GM06990 (cell line): ENCODE results near the gene MEP1A.
"Not testable (repeated sequence)": the region's sequence is repeated elsewhere in the genome, so short reads cannot be mapped to it uniquely, and the experiment has no call there.

ENCODE experiments used
- DNase-seq: peaks from one replicate; pipeline ENCODE4 v3.0.0-alpha.2; 2011; ENCODE audit not compliant: insufficient read length; ENCODE audit errors: extremely low read depth
- H3K27me3 ChIP-seq: replicated peaks from 2 replicates; pipeline ENCODE4 v1.6.0; 2011; ENCODE audit warnings: low read length; ENCODE audit not compliant: control insufficient read depth, insufficient read depth
- H3K36me3 ChIP-seq: 2 replicates; pipeline ENCODE4 v1.5.1; 2011; ENCODE audit warnings: low read length; ENCODE audit not compliant: control insufficient read depth, insufficient read depth
- H3K4me3 ChIP-seq: replicated peaks from 2 replicates; pipeline ENCODE4 v1.5.1; 2011; ENCODE audit warnings: low read depth, mild to moderate bottlenecking, control low read depth, low read length
- CTCF ChIP-seq: IDR thresholded peaks from 2 replicates; pipeline ENCODE4 v1.5.1; 2011; ENCODE audit warnings: low read length, control low read depth, mild to moderate bottlenecking, inconsistent platforms; ENCODE audit not compliant: insufficient read depth, poor library complexity, severe bottlenecking

The MEP1A gene

GRCh38 chr6:46757214-46757596 lies 36.0 kb upstream of the MEP1A start:
- DNase-seq, result no peak
- H3K36me3 ChIP-seq, result no peaks in the 10 kb centered on the region
- TF ChIP-seq CTCF, result no peak
- H3K4me3 ChIP-seq, result no peak overlapping the region
- peaks cover 1% of the 10 kb centered on the region; the same call in 1 of the 2 replicates for H3K27me3 ChIP-seq

GRCh38 chr6:46758960-46759753 lies 34.0 kb upstream of the MEP1A start:
- H3K27me3 ChIP-seq, result peaks cover 1% of the 10 kb centered on the region; the same call in 1 of the 2 replicates
- no peaks in the 10 kb centered on the region for H3K36me3 ChIP-seq
- no peak for TF ChIP-seq CTCF
- H3K4me3 ChIP-seq, result no peak overlapping the region
- no peak for DNase-seq

DNA sequence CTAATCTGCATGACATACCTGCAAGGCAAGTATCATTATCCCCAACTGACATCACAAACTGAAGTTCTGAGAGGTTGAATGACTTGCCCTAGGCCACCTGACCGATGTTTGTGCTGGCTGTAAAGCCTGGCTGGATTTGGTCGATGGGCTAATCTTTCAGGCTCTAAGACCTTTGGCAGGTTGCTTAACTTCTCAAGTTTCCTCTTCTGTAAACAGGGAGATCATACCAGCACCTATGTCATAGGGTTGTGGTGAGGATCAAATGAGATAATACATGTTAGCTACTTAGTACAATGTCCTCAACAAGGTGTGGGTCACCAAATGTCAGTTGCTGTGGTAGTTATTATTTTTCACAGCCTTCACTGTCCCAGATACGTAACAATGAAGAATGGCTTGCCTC lies 32.3 kb upstream of the MEP1A start:
- no peak for DNase-seq
- TF ChIP-seq CTCF, result no peak
- Histone ChIP-seq H3K27me3 (peaks cover 1% of the 10 kb centered on the region; the same call in 1 of the 2 replicates), H3K4me3 (no peak overlapping the region), H3K36me3 (no peaks in the 10 kb centered on the region)

DNA sequence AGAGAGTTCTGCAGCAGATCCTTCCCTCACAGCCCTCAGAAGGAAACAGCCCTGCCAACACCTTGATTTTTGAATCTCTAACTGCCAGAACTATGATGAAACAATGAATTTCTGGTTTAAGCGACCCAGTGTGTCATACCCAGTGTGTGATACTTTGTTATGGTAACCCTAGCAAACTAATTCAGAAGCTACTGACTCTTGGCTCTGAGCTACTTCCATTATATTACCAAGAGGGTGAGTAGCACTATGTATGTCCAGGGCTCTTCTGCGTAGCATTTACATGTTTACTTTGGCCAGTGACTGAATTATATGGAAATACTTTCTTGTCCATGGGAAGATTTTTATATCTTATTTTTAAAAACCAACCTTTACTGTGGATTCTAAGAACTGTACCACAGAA lies 29.7 kb upstream of the MEP1A start:
- H3K36me3 ChIP-seq, result no peaks in the 10 kb centered on the region
- TF ChIP-seq CTCF, result no peak
- DNase-seq, result no peak
- H3K4me3 ChIP-seq, result no peak overlapping the region
- H3K27me3 ChIP-seq, result no peaks in the 10 kb centered on the region

- DNase-seq, H3K27me3 ChIP-seq, H3K36me3 ChIP-seq, H3K4me3 ChIP-seq: not testable (repeated sequence)
Measured at GRCh38 chr6:46764280-46764679, 28.9 kb upstream of the MEP1A start.

DNA sequence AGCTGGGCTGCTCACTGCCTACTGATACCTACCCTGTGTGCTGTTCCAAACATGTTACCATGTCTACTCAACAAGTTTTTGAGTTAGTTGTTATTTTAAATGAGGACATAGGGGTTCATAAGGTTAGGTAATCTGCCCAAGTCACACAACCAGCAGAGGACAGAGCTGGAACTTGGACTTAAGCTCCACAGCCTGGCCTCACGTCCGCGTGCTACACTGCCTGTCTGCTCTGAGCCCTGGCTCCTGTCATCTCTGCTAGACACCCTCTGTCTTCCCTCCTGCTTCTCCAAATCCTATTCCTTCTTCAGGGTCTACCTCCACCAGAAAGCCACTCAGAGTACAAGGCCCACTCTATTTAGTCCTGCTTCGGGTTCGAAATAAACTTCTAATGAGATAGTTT lies 28.2 kb upstream of the MEP1A start:
- H3K36me3 ChIP-seq, result no peaks in the 10 kb centered on the region
- no peak overlapping the region for H3K4me3 ChIP-seq
- no peak for TF ChIP-seq CTCF
- H3K27me3 ChIP-seq, result no peaks in the 10 kb centered on the region
- DNase-seq, result no peak
